Glutamatergic neuron (in vitro differentiated cells): ENCODE measurements around the gene ELOVL4. TPM values are rescaled to one million over a fixed set of nuclear protein-coding genes. Genes with fewer than 3 reads are reported as not detected.

Experiments used
- DNase-seq: peaks from one replicate; pipeline ENCODE4 v3.0.0; 2022
- H3K27ac Mint-ChIP-seq: one replicate; pipeline ENCODE4 v1.8.0; 2020; ENCODE audit warnings: mild to moderate bottlenecking, mixed read lengths, inconsistent platforms; ENCODE audit not compliant: unreplicated experiment
- H3K27me3 Mint-ChIP-seq: one replicate; pipeline ENCODE4 v1.8.0; 2020; ENCODE audit warnings: mild to moderate bottlenecking, moderate library complexity, mixed read lengths, inconsistent platforms; ENCODE audit not compliant: unreplicated experiment
- H3K36me3 Mint-ChIP-seq: one replicate; pipeline ENCODE4 v1.8.0; 2020; ENCODE audit warnings: mild to moderate bottlenecking, mixed read lengths, inconsistent platforms; ENCODE audit not compliant: unreplicated experiment
- H3K4me1 Mint-ChIP-seq: one replicate; pipeline ENCODE4 v1.8.0; 2020; ENCODE audit warnings: mild to moderate bottlenecking, low read depth, mixed read lengths, inconsistent platforms; ENCODE audit not compliant: unreplicated experiment
- H3K4me3 Mint-ChIP-seq: one replicate; pipeline ENCODE4 v1.8.0; 2020; ENCODE audit warnings: mild to moderate bottlenecking, mixed read lengths, inconsistent platforms; ENCODE audit not compliant: unreplicated experiment
- H3K9me3 Mint-ChIP-seq: one replicate; pipeline ENCODE4 v1.8.0; 2020; ENCODE audit warnings: mild to moderate bottlenecking, moderate library complexity, mixed read lengths, inconsistent platforms; ENCODE audit not compliant: unreplicated experiment
- total RNA-seq: library from RNA; stranded (reverse); fragmentation: NEBNext Ultra II Directional; extraction: Animal tissue kit (Norgen Biotek cat#: 25700); gene quantifications from one replicate; pipeline ENCODE4 v1.2.1, GENCODE V29; 2021; ENCODE audit not compliant: unreplicated experiment
- TF ChIP-seq, protein P1 (sequence below): fragments of 200-600 bp; sonication (generic); IDR thresholded peaks from one replicate; pipeline ENCODE4 v1.5.0; 2021; ENCODE audit not compliant: partially characterized antibody, unreplicated experiment

The ELOVL4 gene
- total RNA-seq, 1 donor from 2014 or later: 37.2 TPM

DNA sequence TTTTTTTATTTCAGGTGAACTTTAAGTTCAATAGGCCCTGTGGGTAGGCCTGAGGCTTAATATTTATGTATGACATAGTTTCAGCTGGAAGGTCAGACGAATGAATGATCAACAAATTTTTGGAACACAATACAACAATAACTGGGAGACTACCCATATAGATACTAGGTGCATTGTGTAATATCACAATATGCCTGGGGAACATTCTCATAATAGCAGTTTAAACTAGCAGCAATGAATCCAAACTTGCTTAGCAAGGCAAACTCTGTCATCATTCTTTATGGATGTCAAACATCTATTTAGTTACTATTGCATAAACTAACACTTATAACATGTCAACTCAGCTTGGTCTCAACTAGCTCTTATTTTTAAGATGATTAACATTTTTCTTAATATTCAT lies 49.3 kb downstream of the ELOVL4 start:
- peaks cover 1% of the 10 kb centered on the region for H3K9me3 Mint-ChIP-seq
- DNase-seq: no peak
- TF ChIP-seq, protein P1, sequence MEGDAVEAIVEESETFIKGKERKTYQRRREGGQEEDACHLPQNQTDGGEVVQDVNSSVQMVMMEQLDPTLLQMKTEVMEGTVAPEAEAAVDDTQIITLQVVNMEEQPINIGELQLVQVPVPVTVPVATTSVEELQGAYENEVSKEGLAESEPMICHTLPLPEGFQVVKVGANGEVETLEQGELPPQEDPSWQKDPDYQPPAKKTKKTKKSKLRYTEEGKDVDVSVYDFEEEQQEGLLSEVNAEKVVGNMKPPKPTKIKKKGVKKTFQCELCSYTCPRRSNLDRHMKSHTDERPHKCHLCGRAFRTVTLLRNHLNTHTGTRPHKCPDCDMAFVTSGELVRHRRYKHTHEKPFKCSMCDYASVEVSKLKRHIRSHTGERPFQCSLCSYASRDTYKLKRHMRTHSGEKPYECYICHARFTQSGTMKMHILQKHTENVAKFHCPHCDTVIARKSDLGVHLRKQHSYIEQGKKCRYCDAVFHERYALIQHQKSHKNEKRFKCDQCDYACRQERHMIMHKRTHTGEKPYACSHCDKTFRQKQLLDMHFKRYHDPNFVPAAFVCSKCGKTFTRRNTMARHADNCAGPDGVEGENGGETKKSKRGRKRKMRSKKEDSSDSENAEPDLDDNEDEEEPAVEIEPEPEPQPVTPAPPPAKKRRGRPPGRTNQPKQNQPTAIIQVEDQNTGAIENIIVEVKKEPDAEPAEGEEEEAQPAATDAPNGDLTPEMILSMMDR: no peak
- H3K27me3 Mint-ChIP-seq: no peaks in the 10 kb centered on the region
- peaks cover 4% of the 10 kb centered on the region for H3K4me1 Mint-ChIP-seq
- no peak overlapping the region for H3K4me3 Mint-ChIP-seq
- no peaks in the 10 kb centered on the region for H3K36me3 Mint-ChIP-seq
- no peak overlapping the region for H3K27ac Mint-ChIP-seq

DNA sequence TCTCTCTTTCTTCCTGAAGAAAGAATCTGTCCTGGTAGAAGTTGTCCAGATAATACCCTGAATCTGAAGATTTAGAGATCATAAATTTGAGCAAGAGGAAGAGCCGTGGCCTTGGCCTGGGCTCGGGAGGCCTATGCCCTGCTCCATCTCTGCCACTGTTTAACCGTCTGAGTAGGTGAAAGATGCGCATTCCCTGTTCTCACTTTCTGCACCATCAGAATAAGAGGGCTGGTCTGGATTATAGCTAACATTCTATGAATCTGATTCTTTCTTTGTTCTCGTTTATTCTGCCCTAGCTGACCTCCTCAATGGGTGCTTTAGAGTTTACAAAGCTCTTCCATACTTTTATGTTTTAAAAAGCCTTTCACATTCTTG lies 51.3 kb downstream of the ELOVL4 start:
- no peak overlapping the region for H3K4me3 Mint-ChIP-seq
- peaks cover 1% of the 10 kb centered on the region for H3K9me3 Mint-ChIP-seq
- no peaks in the 10 kb centered on the region for H3K4me1 Mint-ChIP-seq
- no peak for DNase-seq
- no peaks in the 10 kb centered on the region for H3K27me3 Mint-ChIP-seq
- H3K27ac Mint-ChIP-seq: no peak overlapping the region
- TF ChIP-seq, protein P1: no peak
- peaks cover 5% of the 10 kb centered on the region for H3K36me3 Mint-ChIP-seq

DNA sequence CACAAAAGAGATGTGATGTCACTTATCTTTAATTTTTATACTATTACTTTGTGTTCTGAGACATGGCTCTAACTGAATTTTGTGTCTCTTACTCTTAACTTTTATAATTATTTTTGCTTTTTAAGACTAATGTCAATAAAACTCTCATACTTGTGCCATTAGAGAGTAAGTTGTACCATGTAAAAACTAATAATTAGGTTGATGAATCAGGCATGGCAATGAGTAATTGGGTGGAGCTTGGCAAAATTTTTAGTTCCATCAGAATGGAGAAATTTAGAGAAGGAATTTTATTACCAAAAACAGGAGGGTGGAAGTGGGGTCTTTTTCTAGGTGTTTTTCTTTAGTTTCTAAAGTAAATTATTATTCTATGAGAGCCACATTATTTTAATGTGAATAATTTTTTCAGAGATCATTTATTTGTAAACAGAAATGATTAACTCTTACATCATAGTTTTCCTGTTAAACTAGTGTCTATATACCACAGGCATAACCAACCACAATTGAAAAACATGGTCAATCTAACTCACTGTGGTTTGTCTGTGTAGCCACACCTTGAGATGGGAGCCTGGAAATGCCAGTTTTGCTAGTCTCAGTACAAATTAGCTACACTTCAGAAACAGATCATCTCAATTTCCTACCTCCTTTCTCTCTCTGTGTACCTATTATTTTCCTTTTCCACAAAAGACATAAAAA lies 51.8 kb downstream of the ELOVL4 start:
- peaks cover 11% of the 10 kb centered on the region for H3K36me3 Mint-ChIP-seq
- no peaks in the 10 kb centered on the region for H3K4me1 Mint-ChIP-seq
- TF ChIP-seq, protein P1: no peak
- no peaks in the 10 kb centered on the region for H3K27me3 Mint-ChIP-seq
- DNase-seq: no peak
- H3K4me3 Mint-ChIP-seq: no peak overlapping the region
- no peak overlapping the region for H3K27ac Mint-ChIP-seq
- peaks cover 5% of the 10 kb centered on the region for H3K9me3 Mint-ChIP-seq

DNA sequence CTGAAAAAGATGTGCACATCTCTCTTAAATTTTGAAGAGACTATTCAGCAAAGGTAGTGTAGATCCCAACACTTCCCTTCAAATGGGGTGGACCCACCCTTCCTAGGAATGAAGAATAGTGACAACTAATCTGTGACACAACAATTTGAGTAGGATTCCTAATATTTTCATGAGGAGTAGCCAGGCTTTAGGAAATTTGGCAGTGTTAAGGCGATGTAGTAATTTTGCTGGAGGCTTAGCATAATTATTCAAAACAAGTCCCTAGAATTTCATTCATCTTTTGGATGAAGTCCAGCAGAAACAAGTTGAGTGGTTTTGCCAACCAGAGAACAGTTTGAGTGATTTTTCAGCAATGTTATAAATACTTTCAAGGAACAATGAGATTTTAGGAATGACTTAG lies 52.4 kb downstream of the ELOVL4 start:
- no peak overlapping the region for H3K4me3 Mint-ChIP-seq
- TF ChIP-seq, protein P1: no peak
- H3K4me1 Mint-ChIP-seq: no peaks in the 10 kb centered on the region

DNA sequence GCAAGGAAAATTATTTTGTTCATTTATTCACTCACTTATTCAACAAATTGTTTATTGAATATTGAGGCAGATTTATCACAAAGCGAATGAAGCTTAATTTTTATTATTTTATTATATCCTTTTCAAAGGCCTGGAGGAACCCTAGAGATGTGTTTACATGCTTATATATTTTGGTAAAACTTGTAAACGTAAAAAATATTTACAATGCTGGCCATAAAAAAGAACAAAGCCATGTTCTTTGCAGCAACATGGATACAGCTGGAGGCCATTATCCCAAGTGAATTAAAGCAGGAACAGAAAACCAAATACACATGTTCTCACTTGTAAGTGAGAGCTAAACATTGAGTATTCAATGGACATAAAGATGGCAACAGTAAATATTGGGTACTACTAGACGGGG lies 58.8 kb downstream of the ELOVL4 start:
- no peaks in the 10 kb centered on the region for H3K4me1 Mint-ChIP-seq
- H3K27ac Mint-ChIP-seq: no peak overlapping the region
- no peak for DNase-seq
- H3K27me3 Mint-ChIP-seq: no peaks in the 10 kb centered on the region
- H3K9me3 Mint-ChIP-seq: peaks cover 7% of the 10 kb centered on the region
- peaks cover 16% of the 10 kb centered on the region for H3K36me3 Mint-ChIP-seq
- TF ChIP-seq, protein P1: no peak
- H3K4me3 Mint-ChIP-seq: no peak overlapping the region

More for the DNA sequence above, 52.4 kb downstream of the ELOVL4 start:
- Mint-ChIP-seq H3K27ac (no peak overlapping the region), H3K27me3 (no peaks in the 10 kb centered on the region), H3K36me3 (peaks cover 16% of the 10 kb centered on the region), H3K9me3 (peaks cover 7% of the 10 kb centered on the region)
- no peak for DNase-seq
